DND-41 (cell line): Measurements from ENCODE around the gene MEGF6.

ENCODE experiments used
- ATAC-seq: fragments of 200-7000 bp; cut with Tn5 transposase; 3 replicates; pipeline ENCODE4 v1.9.1; 2021; ENCODE audit warnings: low read depth; ENCODE audit not compliant: insufficient read depth
- DNase-seq: peaks from one replicate; pipeline ENCODE4 v3.0.0-alpha.2; 2020
- H2AFZ ChIP-seq: 2 replicates; pipeline ENCODE4 v1.6.0; 2012; ENCODE audit warnings: low read depth, low read length
- H3K27ac ChIP-seq: 2 replicates; pipeline ENCODE4 v1.5.1; 2012; ENCODE audit warnings: low read length, inconsistent platforms
- H3K27me3 ChIP-seq: fragments of 200-600 bp; sonication (generic); 2 replicates; pipeline ENCODE4 v1.6.0; 2012; ENCODE audit warnings: low read length, mild to moderate bottlenecking, inconsistent platforms; ENCODE audit not compliant: insufficient read depth, poor library complexity
- H3K36me3 ChIP-seq: 2 replicates; pipeline ENCODE4 v1.5.1; 2012; ENCODE audit warnings: low read length, inconsistent platforms; ENCODE audit not compliant: insufficient read depth
- H3K4me1 ChIP-seq: 2 replicates; pipeline ENCODE4 v1.5.1; 2012; ENCODE audit warnings: mild to moderate bottlenecking, low read length; ENCODE audit not compliant: insufficient read depth
- H3K4me2 ChIP-seq: 2 replicates; pipeline ENCODE4 v1.6.0; 2012; ENCODE audit warnings: mild to moderate bottlenecking, moderate library complexity, low read length, inconsistent platforms; ENCODE audit not compliant: insufficient read depth
- H3K4me3 ChIP-seq, 2 experiments: fragments of 200-600 bp in 1 of 2; shearing (Covaris generic) in 1 of 2; 2 replicates each; pipeline ENCODE4 v1.5.1; 2012 to 2016; ENCODE audit warnings: inconsistent platforms in 2 of 2, low read length in 2 of 2, mild to moderate bottlenecking in 2 of 2, low read depth in 1 of 2, moderate library complexity in 1 of 2
- H3K79me2 ChIP-seq: 2 replicates; pipeline ENCODE4 v1.6.0; 2012; ENCODE audit warnings: low read length, inconsistent platforms; ENCODE audit not compliant: insufficient read depth
- H3K9ac ChIP-seq: 2 replicates; pipeline ENCODE4 v1.6.0; 2012; ENCODE audit warnings: low read depth, mild to moderate bottlenecking, inconsistent platforms, low read length, moderate library complexity
- H3K9me3 ChIP-seq: 2 replicates; pipeline ENCODE4 v1.5.1; 2012; ENCODE audit warnings: low read length, moderate library complexity, mild to moderate bottlenecking, inconsistent platforms; ENCODE audit not compliant: insufficient read depth, severe bottlenecking
- H4K20me1 ChIP-seq: 2 replicates; pipeline ENCODE4 v1.6.0; 2012; ENCODE audit warnings: low read length; ENCODE audit not compliant: insufficient read depth
- EZH2 ChIP-seq: IDR thresholded peaks from 3 replicates; pipeline ENCODE4 v1.6.1; 2012; ENCODE audit warnings: borderline replicate concordance, low read depth, mild to moderate bottlenecking, moderate library complexity, low read length, inconsistent platforms; ENCODE audit not compliant: severe bottlenecking
- TF ChIP-seq, protein P1 (sequence below): IDR thresholded peaks from 2 replicates; pipeline ENCODE4 v1.5.1; 2012; ENCODE audit warnings: borderline replicate concordance, low read length, moderate library complexity, mild to moderate bottlenecking; ENCODE audit not compliant: poor library complexity, severe bottlenecking; ENCODE audit errors: extremely low read depth

MEGF6 gene

DNA sequence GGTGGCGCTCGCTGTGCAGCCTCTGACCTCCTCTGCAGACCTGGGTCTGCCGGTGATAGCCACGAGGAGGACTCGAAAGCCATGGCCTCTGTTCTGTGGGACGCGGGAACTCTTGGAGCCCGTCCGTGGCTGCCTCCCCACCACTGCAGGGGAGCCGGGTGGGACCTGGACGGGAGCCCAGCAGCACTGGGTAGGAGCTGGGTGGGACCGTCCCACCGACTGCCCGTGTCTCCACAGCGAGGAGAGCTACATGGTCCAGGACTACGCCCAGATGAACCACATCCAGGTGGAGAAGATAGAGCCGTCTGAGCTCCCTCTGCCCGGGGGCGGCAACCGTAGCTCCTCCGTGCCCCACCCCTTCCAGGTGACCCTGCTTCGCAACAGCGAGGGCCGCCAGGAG lies 133.1 kb downstream of the MEGF6 start:
- H3K27me3 ChIP-seq = no peaks in the 10 kb centered on the region

DNA sequence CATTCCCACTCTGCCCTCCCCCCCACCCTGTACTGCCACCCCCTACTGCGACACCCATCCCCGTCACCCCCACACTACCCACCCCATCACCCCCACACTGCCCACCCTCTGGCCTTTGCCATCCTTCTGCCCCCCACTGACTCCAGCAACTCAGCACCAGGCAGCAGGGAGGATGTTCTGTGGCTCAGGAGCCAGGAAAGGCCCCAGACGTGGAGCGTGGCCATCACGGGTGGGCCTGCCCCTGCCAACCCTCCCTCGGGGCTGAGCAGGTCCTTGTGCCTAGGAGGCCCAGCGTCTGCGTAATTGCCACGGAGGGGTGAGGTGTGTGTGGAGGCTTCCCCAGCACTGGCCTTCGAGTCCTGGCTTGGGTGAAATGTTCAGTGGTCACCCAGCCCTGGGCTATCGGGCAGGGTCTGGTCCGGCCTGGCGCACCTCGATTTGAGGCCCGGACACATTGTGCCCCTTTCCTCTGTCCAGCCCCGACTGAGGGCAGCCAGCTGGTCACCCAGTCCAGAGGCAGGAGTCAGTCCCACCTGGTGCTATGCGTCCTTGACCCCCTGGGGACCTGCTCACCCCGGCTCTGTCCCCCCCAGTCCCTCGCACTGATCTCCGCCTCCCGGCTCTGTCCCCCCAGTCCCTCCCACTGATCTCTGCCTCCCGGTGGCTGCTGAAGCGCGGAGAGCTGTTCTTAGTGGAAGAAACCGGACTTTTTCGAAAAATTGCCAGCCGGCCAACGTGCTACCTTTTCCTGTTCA lies 133.9 kb downstream of the MEGF6 start:
- H4K20me1 ChIP-seq = peaks cover 9% of the 10 kb centered on the region; the same call in 1 of the 2 replicates
- ATAC-seq (no peak), DNase-seq (no peak)
- H3K4me1 ChIP-seq = no peaks in the 10 kb centered on the region
- H3K4me3 ChIP-seq = no peak overlapping the region
- H3K36me3 ChIP-seq = no peaks in the 10 kb centered on the region
- no peak for TF ChIP-seq EZH2
- TF ChIP-seq, protein P1, sequence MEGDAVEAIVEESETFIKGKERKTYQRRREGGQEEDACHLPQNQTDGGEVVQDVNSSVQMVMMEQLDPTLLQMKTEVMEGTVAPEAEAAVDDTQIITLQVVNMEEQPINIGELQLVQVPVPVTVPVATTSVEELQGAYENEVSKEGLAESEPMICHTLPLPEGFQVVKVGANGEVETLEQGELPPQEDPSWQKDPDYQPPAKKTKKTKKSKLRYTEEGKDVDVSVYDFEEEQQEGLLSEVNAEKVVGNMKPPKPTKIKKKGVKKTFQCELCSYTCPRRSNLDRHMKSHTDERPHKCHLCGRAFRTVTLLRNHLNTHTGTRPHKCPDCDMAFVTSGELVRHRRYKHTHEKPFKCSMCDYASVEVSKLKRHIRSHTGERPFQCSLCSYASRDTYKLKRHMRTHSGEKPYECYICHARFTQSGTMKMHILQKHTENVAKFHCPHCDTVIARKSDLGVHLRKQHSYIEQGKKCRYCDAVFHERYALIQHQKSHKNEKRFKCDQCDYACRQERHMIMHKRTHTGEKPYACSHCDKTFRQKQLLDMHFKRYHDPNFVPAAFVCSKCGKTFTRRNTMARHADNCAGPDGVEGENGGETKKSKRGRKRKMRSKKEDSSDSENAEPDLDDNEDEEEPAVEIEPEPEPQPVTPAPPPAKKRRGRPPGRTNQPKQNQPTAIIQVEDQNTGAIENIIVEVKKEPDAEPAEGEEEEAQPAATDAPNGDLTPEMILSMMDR = no peak
- no peaks in the 10 kb centered on the region for H3K27me3 ChIP-seq
- H3K27ac ChIP-seq = no peak overlapping the region
- no peak overlapping the region for H3K9ac ChIP-seq
- no peak overlapping the region for H2AFZ ChIP-seq
- H3K9me3 ChIP-seq = no peaks in the 10 kb centered on the region
- no peaks in the 10 kb centered on the region for H3K79me2 ChIP-seq
- no peak overlapping the region for H3K4me2 ChIP-seq

More for the DNA sequence above, 133.1 kb downstream of the MEGF6 start:
- no peaks in the 10 kb centered on the region for H3K4me1 ChIP-seq
- TF ChIP-seq, protein P1 = no peak
- no peak for TF ChIP-seq EZH2
- no peaks in the 10 kb centered on the region for H3K9me3 ChIP-seq
- H3K4me2 ChIP-seq = no peak overlapping the region
- H3K79me2 ChIP-seq = no peaks in the 10 kb centered on the region
- H3K9ac ChIP-seq = no peak overlapping the region
- no peak overlapping the region for H3K4me3 ChIP-seq
- ATAC-seq (no peak), DNase-seq (no peak)
- H2AFZ ChIP-seq = no peak overlapping the region
- no peaks in the 10 kb centered on the region for H3K36me3 ChIP-seq
- no peak overlapping the region for H3K27ac ChIP-seq
- peaks cover 9% of the 10 kb centered on the region; the same call in 1 of the 2 replicates for H4K20me1 ChIP-seq

DNA sequence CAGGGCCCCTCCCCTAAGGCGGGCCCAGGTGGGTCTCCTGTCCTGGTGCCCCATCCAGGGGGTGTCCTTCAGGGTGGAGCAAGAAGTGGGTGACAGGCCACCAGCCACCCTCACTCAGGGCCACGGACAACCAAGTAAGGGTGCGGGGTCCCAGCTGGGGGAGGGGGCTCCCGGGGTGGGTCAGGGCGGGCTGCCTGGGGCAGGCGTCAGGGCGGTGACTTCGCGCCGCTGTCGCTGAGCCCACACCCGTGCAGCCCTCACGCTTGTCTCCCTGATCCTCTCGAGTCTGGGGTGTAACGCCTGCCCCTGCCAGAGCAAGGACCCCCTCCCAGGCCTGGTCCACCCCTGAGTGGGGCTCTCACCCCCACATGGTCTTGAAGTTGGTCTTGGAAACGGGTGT lies 134.6 kb downstream of the MEGF6 start:
- H3K4me2 ChIP-seq = no peak overlapping the region
- ATAC-seq (no peak), DNase-seq (no peak)
- no peak overlapping the region for H3K27ac ChIP-seq
- H3K79me2 ChIP-seq = no peaks in the 10 kb centered on the region
- no peaks in the 10 kb centered on the region for H3K4me1 ChIP-seq
- no peak overlapping the region for H3K4me3 ChIP-seq
- H2AFZ ChIP-seq = no peak overlapping the region
- no peaks in the 10 kb centered on the region for H3K27me3 ChIP-seq
- no peaks in the 10 kb centered on the region for H3K36me3 ChIP-seq
- no peak for TF ChIP-seq EZH2
- TF ChIP-seq, protein P1 = no peak
- no peaks in the 10 kb centered on the region for H3K9me3 ChIP-seq
- H3K9ac ChIP-seq = no peak overlapping the region
- H4K20me1 ChIP-seq = peaks cover 9% of the 10 kb centered on the region; the same call in 1 of the 2 replicates
